ENCODE measurements around the gene SLC35A2.

DNA sequence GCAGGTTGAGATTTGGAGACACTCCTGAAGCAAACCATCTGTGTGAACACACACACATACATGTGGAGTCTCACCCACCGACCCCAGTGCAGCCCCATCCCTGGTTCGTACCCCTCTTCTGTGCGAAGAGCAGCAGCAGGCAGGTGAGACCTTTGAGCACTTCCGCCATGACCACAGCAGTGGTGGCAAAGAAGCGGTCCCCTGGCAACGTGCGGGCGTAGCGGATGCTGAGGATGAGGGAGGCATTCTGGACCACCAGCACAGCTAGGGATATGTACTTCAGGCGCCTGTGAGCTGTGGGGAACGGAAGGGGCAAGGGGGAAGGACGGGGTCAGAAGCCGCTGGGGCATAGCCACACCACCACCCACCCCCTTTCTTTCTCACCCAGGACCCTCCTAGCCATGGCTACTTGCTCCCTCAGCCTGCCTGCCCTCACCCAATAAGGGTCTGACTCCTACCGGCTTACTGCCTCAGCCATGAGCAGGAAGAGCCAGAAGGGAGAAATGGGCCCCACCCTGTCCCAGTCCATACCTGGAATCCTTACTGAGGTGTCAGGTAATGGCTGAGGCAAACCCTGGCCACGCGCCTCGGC is 1.6 kb downstream of the SLC35A2 start:
- TF ChIP-seq, protein P1, sequence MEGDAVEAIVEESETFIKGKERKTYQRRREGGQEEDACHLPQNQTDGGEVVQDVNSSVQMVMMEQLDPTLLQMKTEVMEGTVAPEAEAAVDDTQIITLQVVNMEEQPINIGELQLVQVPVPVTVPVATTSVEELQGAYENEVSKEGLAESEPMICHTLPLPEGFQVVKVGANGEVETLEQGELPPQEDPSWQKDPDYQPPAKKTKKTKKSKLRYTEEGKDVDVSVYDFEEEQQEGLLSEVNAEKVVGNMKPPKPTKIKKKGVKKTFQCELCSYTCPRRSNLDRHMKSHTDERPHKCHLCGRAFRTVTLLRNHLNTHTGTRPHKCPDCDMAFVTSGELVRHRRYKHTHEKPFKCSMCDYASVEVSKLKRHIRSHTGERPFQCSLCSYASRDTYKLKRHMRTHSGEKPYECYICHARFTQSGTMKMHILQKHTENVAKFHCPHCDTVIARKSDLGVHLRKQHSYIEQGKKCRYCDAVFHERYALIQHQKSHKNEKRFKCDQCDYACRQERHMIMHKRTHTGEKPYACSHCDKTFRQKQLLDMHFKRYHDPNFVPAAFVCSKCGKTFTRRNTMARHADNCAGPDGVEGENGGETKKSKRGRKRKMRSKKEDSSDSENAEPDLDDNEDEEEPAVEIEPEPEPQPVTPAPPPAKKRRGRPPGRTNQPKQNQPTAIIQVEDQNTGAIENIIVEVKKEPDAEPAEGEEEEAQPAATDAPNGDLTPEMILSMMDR (conservative IDR thresholded peaks at IDR 0.05; ENCODE audit: low read length): no peak
- TF ChIP-seq EZH2phosphoT487 (IDR thresholded peaks at IDR 0.05; ENCODE audit: borderline replicate concordance): no peak

Data from Loucy (cell line).